Type B pancreatic cell (in vitro differentiated cells): Measurements from ENCODE around the gene R3HDM2. TPM values are rescaled to one million over a fixed set of nuclear protein-coding genes. Genes with fewer than 3 reads are reported as not detected.
"Not testable (repeated sequence)": the region's sequence is repeated elsewhere in the genome, so short reads cannot be mapped to it uniquely, and the experiment has no call there.

Source experiments
- DNase-seq: peaks from one replicate; pipeline ENCODE4 v3.0.0; 2021; ENCODE audit warnings: mixed read lengths; ENCODE audit not compliant: unreplicated experiment; ENCODE audit errors: extremely low spot score
- H3K27ac Mint-ChIP-seq: 2 replicates; pipeline ENCODE4 v1.8.0; 2021; ENCODE audit warnings: mild to moderate bottlenecking, mixed read lengths
- H3K27me3 Mint-ChIP-seq: 2 replicates; pipeline ENCODE4 v1.8.0; 2021; ENCODE audit warnings: mixed read lengths
- H3K36me3 Mint-ChIP-seq: 2 replicates; pipeline ENCODE4 v1.8.0; 2021; ENCODE audit warnings: mixed read lengths
- H3K4me1 Mint-ChIP-seq: one replicate; pipeline ENCODE4 v1.8.0; 2021; ENCODE audit warnings: mixed read lengths; ENCODE audit not compliant: unreplicated experiment
- H3K4me3 Mint-ChIP-seq: 2 replicates; pipeline ENCODE4 v1.8.0; 2021; ENCODE audit warnings: mild to moderate bottlenecking, mixed read lengths
- H3K9me3 Mint-ChIP-seq: 2 replicates; pipeline ENCODE4 v1.8.0; 2021; ENCODE audit warnings: mixed read lengths
- CTCF ChIP-seq: fragments of 200-600 bp; sonication (generic); conservative IDR thresholded peaks from 2 replicates; pipeline ENCODE4 v1.5.0; 2021; ENCODE audit warnings: antibody characterized with exemption, mild to moderate bottlenecking
- total RNA-seq: library from RNA; stranded (reverse); gene quantifications from 2 replicates; pipeline ENCODE4 v1.2.1, GENCODE V29; 2021; ENCODE audit warnings: low replicate concordance

R3HDM2 gene
- total RNA-seq, 1 donor from 2014 or later: 59.0 TPM

DNA sequence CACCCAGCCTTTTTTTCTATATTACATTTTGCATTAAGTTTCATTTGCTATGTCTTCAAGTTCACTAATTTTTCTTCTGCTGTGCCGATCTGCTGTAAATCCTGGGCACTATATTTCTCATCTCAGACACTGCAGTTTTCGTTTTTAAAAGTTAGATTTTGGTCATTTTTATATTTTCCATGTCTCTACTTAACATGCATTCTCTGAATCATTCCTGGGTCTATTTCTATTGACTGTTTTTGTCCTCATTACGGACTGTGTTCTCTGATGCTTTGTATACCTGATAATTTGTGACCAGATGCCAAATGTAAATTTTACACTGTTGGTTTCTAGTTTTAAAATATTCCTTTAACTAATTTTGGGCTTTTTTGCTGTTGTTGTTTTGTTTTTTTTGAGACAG, 64.5 kb downstream of the R3HDM2 start:
- Mint-ChIP-seq H3K4me1 (peaks cover 3% of the 10 kb centered on the region), H3K9me3 (peaks cover 8% of the 10 kb centered on the region), H3K27me3 (no peaks in the 10 kb centered on the region), H3K36me3 (peaks cover 18% of the 10 kb centered on the region), H3K27ac (no peak overlapping the region), H3K4me3 (no peak overlapping the region)
- no peak for TF ChIP-seq CTCF
- DNase-seq: no peak

DNA sequence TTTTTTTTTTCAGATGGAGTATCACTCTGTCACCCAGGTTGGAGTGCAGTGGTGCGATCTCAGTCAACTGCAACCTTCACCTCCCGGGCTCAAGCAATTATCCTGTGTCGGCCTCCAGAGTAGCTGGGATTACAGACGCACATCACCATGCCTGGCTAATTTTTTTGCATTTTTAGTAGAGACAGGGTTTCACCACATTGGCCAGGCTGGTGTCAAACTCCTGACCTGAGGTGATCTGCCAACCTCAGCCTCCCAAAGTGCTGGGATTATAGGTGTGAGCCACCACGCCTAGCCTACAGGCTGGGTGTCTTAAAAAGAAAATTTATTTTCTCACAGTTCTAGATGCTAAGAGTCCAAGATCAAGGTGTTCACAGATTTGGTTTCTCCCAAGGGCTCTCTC, 66.7 kb downstream of the R3HDM2 start:
- not testable (repeated sequence) for H3K4me3 Mint-ChIP-seq, H3K4me1 Mint-ChIP-seq

DNA sequence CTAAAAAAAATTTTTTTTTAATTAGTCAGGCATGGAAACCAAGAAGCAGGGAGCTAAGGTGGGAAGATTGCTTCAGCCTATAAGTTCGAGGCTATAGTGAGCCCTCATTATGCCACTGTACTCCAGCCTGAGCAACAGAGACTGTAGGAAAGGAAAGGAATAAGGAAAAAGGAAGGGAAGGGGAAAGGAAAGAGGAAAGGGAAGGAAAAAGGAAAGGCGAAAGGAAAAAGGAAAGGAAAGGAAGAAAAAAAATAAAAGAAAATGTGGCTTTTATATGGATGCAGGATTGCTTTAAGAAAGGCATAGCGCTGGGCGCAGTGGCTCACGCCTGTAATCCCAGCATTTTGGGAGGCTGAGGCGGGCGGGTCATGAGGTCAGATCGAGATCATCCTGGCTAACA, 70.4 kb downstream of the R3HDM2 start:
- no peak for TF ChIP-seq CTCF
- Mint-ChIP-seq H3K4me1 (no peaks in the 10 kb centered on the region), H3K27me3 (no peaks in the 10 kb centered on the region), H3K36me3 (peaks cover 15% of the 10 kb centered on the region), H3K9me3 (no peaks in the 10 kb centered on the region), H3K4me3 (no peak overlapping the region), H3K27ac (no peak overlapping the region)
- DNase-seq: no peak

More for the DNA sequence above, 66.7 kb downstream of the R3HDM2 start:
- not testable (repeated sequence) for H3K9me3 Mint-ChIP-seq, H3K27me3 Mint-ChIP-seq, H3K27ac Mint-ChIP-seq, DNase-seq
- H3K36me3 Mint-ChIP-seq: peaks cover 18% of the 10 kb centered on the region

DNA sequence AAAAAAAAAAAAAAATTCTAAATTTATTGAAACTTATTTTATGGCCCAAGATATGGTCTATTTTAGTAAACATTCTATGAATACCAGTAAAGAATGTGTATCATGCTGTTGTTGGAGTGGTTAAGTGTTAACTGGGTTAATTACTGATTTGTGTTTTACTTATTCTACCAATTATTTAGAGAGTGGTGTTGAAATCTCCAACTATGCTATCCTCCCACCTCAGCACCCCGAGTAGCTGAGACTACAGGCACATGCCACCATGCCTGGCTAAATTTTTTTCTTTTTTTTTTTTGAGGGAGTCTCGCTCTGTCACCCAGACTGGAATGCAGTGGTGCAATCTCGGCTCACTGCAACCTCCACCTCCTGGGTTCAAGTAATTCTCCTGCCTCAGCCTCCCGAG, 72.2 kb downstream of the R3HDM2 start:
- no peak for DNase-seq
- Mint-ChIP-seq H3K9me3 (no peaks in the 10 kb centered on the region), H3K36me3 (peaks cover 15% of the 10 kb centered on the region)

DNA sequence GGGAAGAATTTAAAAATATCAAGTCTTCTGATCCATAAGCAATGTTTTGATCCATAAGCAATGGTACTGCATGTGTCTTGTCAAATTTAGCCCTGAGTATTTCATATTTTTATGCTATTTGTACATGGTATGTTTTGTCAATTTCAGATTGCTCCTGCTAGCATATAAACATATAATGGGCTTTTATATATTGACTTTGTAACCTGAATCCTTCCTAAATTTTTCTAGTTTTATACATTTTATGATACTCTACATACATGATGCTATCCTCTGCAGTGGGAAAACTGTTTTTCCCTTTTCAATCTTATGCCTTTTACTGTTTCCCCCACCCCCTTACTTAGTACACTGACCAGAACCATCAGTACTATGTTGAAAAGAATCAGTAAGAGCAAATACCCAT, 75.1 kb downstream of the R3HDM2 start:
- Mint-ChIP-seq H3K4me1 (no peaks in the 10 kb centered on the region), H3K9me3 (no peaks in the 10 kb centered on the region), H3K27ac (no peak overlapping the region), H3K36me3 (peaks cover 18% of the 10 kb centered on the region), H3K4me3 (no peak overlapping the region), H3K27me3 (no peaks in the 10 kb centered on the region)
- TF ChIP-seq CTCF: no peak
- DNase-seq: no peak

More for the DNA sequence above, 72.2 kb downstream of the R3HDM2 start:
- Mint-ChIP-seq H3K27me3 (no peaks in the 10 kb centered on the region), H3K4me1 (no peaks in the 10 kb centered on the region), H3K27ac (no peak overlapping the region), H3K4me3 (no peak overlapping the region)
- no peak for TF ChIP-seq CTCF

DNA sequence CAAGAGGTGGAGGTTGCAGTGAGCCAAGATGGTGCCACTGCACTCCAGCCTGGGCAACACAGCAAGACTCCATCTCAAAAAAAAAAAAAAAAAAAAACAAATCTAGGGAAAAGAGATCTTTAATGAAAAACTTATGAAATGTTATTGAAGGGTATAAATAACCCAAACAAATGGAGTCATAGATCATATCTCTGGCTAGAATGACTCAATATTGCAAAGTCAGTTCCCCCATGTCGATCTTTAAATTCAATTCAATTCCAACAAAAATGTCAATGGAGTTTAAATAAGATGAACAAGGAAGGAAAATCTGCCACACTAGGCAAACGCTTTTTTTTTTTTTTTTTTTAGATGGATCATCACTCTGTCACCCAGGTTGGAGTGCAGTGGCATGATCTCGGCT, 78.7 kb downstream of the R3HDM2 start:
- H3K4me1 Mint-ChIP-seq: no peaks in the 10 kb centered on the region
- no peak for DNase-seq
- H3K27ac Mint-ChIP-seq: no peak overlapping the region
- H3K9me3 Mint-ChIP-seq: no peaks in the 10 kb centered on the region
- no peak overlapping the region for H3K4me3 Mint-ChIP-seq
- H3K36me3 Mint-ChIP-seq: peaks cover 16% of the 10 kb centered on the region
- H3K27me3 Mint-ChIP-seq: no peaks in the 10 kb centered on the region
- TF ChIP-seq CTCF: no peak
